Thymus (tissue), 11 donors: ENCODE results near the gene RASSF5. TPM values are rescaled to one million over a fixed set of nuclear protein-coding genes. Genes with fewer than 3 reads are reported as not detected.
A peak's percentile ranks its signal among the peaks of the same experiment; 100 is the strongest.

Experiments used
- DNase-seq, 9 donors: peaks; one replicate each; pipeline ENCODE4 v3.0.0-alpha.2; 2013; ENCODE audit warnings: low spot score in 9 of 9, low read depth in 6 of 9, missing footprints in 1 of 9
- H3K27ac ChIP-seq, 2 donors: one replicate each; pipeline ENCODE4 v1.5.1; 2013; ENCODE audit warnings: control low read depth in 1 of 2, low read depth in 1 of 2, low read length in 1 of 2, mild to moderate bottlenecking in 1 of 2, moderate library complexity in 1 of 2
- H3K27me3 ChIP-seq, 2 donors: one replicate each; pipeline ENCODE4 v1.5.1; 2013; ENCODE audit warnings: low read length in 1 of 2; ENCODE audit not compliant: control insufficient read depth in 2 of 2, insufficient read depth in 1 of 2
- H3K36me3 ChIP-seq, 2 donors: one replicate each; pipeline ENCODE4 v1.5.1; 2013; ENCODE audit warnings: low read length in 1 of 2, mild to moderate bottlenecking in 1 of 2, moderate library complexity in 1 of 2; ENCODE audit not compliant: control insufficient read depth in 2 of 2, insufficient read depth in 2 of 2
- H3K4me1 ChIP-seq, 2 donors: one replicate each; pipeline ENCODE4 v1.5.1; 2013; ENCODE audit warnings: low read length in 2 of 2; ENCODE audit not compliant: control insufficient read depth in 2 of 2, insufficient read depth in 2 of 2
- H3K4me3 ChIP-seq, 2 donors: one replicate each; pipeline ENCODE4 v1.5.1; 2013; ENCODE audit warnings: low read length in 2 of 2, control low read depth in 1 of 2, mild to moderate bottlenecking in 1 of 2
- H3K9me3 ChIP-seq, 2 donors: one replicate each; pipeline ENCODE4 v1.5.1; 2013; ENCODE audit warnings: low read length in 1 of 2, mild to moderate bottlenecking in 1 of 2; ENCODE audit not compliant: control insufficient read depth in 2 of 2, insufficient read depth in 1 of 2
- WGBS: extraction: QIAGEN DNeasy Blood & Tissue Kit; methylation state at CpG from one replicate; pipeline ENCODE4 v1.1.7; 2013; 5-methylcytosine and 5-hydroxymethylcytosine counted together
- polyA plus RNA-seq: library from polyadenylated mRNA; stranded (reverse); fragments of 200-250 nt; gene quantifications from one replicate; pipeline ENCODE4 v1.2.3, GENCODE V29; 2013
- total RNA-seq: library from RNA; stranded (reverse); fragments of 120-200 nt; gene quantifications from one replicate; pipeline ENCODE4 v1.2.4, GENCODE V29; 2013
- donor health status: healthy.

The RASSF5 gene
- total and polyA plus RNA-seq, 2 donors, result 54.3 to 73.4 TPM

DNA sequence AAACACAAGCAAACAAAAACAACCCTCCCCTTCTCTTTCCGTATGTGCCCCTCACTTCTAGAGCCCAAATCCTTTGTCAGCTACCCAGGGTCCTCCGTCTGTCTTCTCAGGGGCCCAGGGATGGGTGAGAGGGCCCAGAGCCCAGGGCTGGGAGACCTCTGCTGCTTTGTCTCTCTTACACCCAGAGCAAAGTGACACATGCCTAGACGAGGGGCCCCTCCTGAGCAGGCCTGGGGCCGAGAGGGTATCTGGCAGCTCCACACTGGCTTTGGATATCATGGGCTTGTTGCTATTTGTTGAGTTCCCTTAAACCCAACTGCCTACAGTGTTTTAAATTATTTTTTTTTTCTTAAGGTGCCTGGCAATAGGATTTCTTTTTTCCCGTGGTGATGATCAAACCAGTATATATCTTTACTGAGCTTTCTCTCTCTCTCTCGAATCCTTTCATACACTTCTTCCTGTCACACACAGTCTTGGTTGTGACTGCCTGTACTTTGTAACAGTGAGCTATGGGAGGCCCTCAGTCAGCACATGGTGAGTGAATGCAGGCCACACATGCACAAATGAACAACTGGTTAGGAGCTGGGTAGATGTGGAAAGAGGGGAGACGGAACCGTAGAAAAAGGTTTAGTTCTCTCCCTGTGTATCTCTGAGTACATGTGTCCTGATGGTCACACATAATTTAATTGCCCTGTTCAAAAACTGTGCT, 14.5 kb downstream of the RASSF5 start:
- peaks cover 0 to 10% of the 10 kb centered on the region in 2 donors for H3K4me1 ChIP-seq
- H3K27me3 ChIP-seq, result no peaks in the 10 kb centered on the region
- no peaks in the 10 kb centered on the region for H3K36me3 ChIP-seq
- no peak overlapping the region for H3K4me3 ChIP-seq
- 95% methylated on average over 8 of the region's 8 CpGs for WGBS
- DNase-seq, result no peak
- no peaks in the 10 kb centered on the region for H3K9me3 ChIP-seq
- no peak overlapping the region for H3K27ac ChIP-seq

DNA sequence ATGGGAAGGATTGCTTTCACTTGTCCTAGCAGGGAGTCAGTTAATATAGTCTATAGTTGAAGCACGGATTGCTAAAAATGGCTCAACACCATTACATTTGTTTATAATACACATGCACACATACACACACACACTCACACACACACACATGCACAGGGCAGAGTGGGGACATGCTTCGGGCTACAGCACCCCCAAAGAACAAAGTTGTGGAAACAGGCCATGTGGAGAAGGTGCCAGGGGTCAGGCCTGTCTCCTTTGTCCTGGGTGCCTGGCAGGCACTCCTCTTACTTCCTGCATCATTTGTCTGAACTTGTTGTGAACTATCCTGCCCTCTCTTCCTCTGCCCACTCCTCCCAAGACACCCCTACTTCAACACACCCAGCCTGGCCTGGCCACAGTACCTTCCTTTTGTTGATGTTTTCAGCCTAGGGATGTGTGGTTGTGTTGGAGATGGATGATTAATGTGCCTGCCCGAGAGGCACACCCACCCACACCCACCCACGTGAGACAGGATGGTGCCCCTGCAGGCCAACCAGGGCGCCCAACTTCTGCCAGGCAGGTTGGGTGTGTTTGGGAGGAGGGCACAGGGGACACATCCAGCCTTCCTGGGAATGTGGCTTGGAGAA, 17.5 kb downstream of the RASSF5 start:
- no peaks in the 10 kb centered on the region for H3K36me3 ChIP-seq
- no peak overlapping the region for H3K27ac ChIP-seq
- H3K27me3 ChIP-seq, result no peaks in the 10 kb centered on the region
- no peak for DNase-seq
- WGBS, result 82% methylated on average over 5 of the region's 5 CpGs
- H3K4me1 ChIP-seq, result peaks cover 0 to 10% of the 10 kb centered on the region in 2 donors
- H3K9me3 ChIP-seq, result no peaks in the 10 kb centered on the region
- H3K4me3 ChIP-seq, result no peak overlapping the region

DNA sequence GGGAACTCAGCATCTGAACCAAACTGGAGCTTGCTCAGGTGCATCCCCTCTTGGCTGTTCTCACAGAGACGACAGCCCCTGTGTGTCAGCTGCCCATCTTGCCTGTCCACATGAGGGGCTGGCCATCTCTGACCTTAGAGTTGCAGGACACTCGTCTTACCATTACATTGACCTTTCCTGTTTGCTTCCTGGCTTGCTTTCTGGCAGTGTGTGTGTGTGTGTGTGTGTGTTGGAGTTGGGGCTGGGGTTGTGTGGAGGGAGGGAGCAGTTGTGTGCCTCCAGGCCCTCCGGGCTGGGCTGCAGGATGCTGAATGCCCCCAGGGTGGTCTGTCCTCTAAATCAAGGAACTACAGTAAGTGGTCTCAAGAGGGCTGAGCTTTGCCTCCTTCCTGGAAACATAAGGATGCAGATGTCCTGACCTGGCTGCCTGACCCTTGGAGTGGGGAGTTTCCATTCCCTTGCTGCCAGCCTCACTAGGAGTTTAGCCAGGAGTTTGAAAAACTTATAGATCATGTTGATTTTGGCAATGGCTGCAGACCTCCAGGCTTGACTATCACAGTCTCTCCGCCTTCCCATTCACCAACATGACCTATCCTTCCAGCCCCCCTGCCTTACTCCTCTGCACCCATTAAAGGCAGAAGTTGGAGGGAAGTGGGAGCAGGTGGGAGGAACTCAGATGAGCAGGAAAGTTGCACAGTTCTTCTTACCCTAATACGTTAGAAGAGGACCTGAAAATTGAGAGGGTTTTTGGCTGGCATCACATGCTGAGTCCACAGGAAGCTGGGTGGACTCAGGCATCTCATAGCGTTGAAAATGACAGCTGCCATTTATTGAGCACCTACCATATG, 19.0 kb downstream of the RASSF5 start:
- WGBS, result 91% methylated on average over 6 of the region's 6 CpGs
- Histone ChIP-seq H3K36me3 (no peaks in the 10 kb centered on the region), H3K27ac (peak overlapping the region in 1 of 2 donors; percentile 11), H3K4me1 (peaks cover 0 to 10% of the 10 kb centered on the region in 2 donors), H3K4me3 (no peak overlapping the region), H3K9me3 (no peaks in the 10 kb centered on the region), H3K27me3 (no peaks in the 10 kb centered on the region)
- no peak for DNase-seq

DNA sequence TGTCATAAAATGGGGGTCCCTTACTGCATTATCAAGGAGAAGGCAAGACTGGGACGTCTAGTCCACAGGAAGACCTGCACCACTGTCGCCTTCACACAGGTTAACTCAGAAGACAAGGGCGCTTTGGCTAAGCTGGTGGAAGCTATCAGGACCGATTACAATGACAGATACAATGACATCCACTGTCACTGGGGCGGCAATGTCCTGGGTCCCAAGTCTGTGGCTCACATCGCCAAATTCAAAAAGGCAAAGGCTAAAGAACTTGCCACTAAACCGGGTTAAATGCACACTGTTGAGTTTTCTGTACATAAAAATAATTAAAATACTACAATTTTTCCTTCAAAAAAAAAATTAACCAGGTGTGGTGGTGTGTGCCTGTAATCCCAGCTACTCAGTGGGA, 22.1 kb downstream of the RASSF5 start:
- Histone ChIP-seq H3K27ac (no peak overlapping the region), H3K4me1 (peaks cover 0 to 10% of the 10 kb centered on the region in 2 donors), H3K4me3 (no peak overlapping the region), H3K9me3 (no peaks in the 10 kb centered on the region), H3K36me3 (no peaks in the 10 kb centered on the region), H3K27me3 (no peaks in the 10 kb centered on the region)
- WGBS, result 97% methylated on average over 7 of the region's 7 CpGs
- DNase-seq, result no peak

DNA sequence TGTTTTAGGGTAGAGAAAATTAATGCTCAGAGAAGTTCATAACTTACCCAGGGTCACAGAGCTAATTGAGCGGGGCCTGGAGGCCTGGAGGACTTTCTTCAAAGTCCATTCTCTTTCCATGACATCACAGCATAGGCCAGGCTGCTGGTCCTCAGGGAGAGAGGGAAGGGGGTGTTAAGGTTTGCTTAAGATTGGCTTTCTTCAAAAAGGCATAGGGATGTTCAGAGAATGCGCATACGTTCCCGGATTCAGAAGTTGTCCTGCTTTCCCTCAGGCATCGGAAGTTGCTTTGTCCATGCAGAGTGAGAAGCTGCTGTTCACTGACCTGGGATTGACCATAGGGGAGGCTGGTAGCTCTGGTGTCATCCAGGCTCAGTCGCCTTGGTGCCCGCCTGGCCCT, 25.0 kb downstream of the RASSF5 start:
- Histone ChIP-seq H3K4me3 (no peak overlapping the region), H3K27ac (no peak overlapping the region), H3K36me3 (no peaks in the 10 kb centered on the region), H3K27me3 (no peaks in the 10 kb centered on the region), H3K4me1 (no peaks in the 10 kb centered on the region), H3K9me3 (no peaks in the 10 kb centered on the region)
- WGBS, result 98% methylated on average over 7 of the region's 7 CpGs
- no peak for DNase-seq

DNA sequence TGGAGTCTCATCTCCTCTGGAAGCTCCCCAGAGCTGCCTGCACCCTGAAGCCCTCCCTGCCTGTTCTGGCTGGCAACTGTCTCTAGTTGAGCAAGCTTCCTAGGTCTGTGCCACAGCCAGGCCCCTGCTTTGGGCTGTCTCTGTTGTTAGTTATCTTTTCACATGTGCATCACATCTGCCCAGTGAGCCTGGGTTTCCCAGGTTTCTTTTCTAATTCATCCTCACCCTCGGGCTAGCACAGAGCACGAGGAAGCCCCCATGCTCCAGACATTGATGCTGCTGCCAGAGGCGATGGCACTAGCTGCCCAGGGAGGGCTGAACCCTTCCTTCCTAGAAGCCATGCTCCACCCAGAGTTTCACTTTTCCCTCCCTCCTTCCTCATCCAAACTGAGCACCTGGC, 27.2 kb downstream of the RASSF5 start:
- H3K27ac ChIP-seq, result no peak overlapping the region
- no peak for DNase-seq
- H3K27me3 ChIP-seq, result no peaks in the 10 kb centered on the region
- no peaks in the 10 kb centered on the region for H3K9me3 ChIP-seq
- peaks cover 0 to 2% of the 10 kb centered on the region in 2 donors for H3K4me1 ChIP-seq
- WGBS, result 95% methylated on average over 3 of the region's 3 CpGs
- no peaks in the 10 kb centered on the region for H3K36me3 ChIP-seq
- no peak overlapping the region for H3K4me3 ChIP-seq

DNA sequence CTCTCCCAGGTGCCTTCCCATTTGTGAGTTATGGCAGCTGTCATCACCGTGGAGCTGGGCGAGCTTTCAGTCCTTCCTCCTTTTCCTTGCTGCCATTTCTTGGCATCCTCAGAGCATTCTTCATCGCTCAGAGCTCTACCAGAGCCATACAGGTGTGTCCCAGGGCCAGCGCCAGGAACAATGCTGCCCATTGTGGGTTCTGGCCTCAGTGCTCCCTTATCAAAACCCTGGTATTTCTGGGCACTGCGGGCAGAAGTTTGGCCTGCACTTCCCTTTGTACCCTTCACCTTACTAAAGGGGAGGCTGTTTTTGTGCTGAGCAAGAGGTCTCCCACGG, 28.5 kb downstream of the RASSF5 start:
- DNase-seq, result no peak
- no peaks in the 10 kb centered on the region for H3K36me3 ChIP-seq
- no peaks in the 10 kb centered on the region for H3K27me3 ChIP-seq
- 81% methylated on average over 6 of the region's 6 CpGs for WGBS
- H3K27ac ChIP-seq, result no peak overlapping the region
- no peaks in the 10 kb centered on the region for H3K9me3 ChIP-seq
- H3K4me3 ChIP-seq, result no peak overlapping the region
- H3K4me1 ChIP-seq, result peaks cover 0 to 13% of the 10 kb centered on the region in 2 donors

DNA sequence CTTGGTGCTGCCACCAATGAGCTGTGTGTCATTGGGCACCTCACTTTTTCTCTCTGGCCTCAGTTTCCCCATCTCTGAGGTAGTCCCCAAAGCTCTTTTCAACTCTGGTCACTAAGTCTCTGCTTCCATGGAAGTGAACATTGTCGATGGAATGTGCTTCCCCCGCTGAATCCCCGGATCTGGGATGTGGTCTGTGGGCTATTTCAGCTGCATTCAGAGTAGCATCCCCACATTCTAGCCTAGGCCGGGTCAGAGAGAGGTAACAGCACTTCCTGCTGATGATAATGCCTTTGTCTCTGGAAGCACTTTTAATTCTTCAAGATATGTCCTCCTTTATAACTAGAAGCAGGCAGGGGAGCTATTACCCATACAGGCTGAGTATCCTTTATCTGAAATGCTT, 29.8 kb downstream of the RASSF5 start:
- H3K27ac ChIP-seq, result no peak overlapping the region
- WGBS, result 92% methylated on average over 4 of the region's 4 CpGs
- no peak for DNase-seq
- H3K4me3 ChIP-seq, result no peak overlapping the region
- H3K9me3 ChIP-seq, result no peaks in the 10 kb centered on the region
- H3K27me3 ChIP-seq, result no peaks in the 10 kb centered on the region
- no peaks in the 10 kb centered on the region for H3K36me3 ChIP-seq
- peaks cover 0 to 13% of the 10 kb centered on the region in 2 donors for H3K4me1 ChIP-seq
